IgD-negative memory B cell (primary cell): ENCODE measurements around the gene CCL1. TPM values are rescaled to one million over a fixed set of nuclear protein-coding genes. Genes with fewer than 3 reads are reported as not detected.

Experiments
- H3K27ac Mint-ChIP-seq, 3 donors: one replicate each; pipeline ENCODE4 v1.8.0; 2020 to 2022; ENCODE audit warnings: mild to moderate bottlenecking in 3 of 3, mixed read lengths in 3 of 3, moderate library complexity in 1 of 3
- H3K27me3 Mint-ChIP-seq: one replicate; pipeline ENCODE4 v1.8.0; 2021; ENCODE audit warnings: mixed read lengths
- H3K36me3 Mint-ChIP-seq: one replicate; pipeline ENCODE4 v1.8.0; 2020; ENCODE audit warnings: mild to moderate bottlenecking, mixed read lengths
- H3K4me1 Mint-ChIP-seq, 3 donors: one replicate each; pipeline ENCODE4 v1.8.0; 2020 to 2022; ENCODE audit warnings: mixed read lengths in 3 of 3, mild to moderate bottlenecking in 1 of 3
- H3K4me3 Mint-ChIP-seq, 4 donors: one replicate each; pipeline ENCODE4 v1.8.0; 2020 to 2022; ENCODE audit warnings: mild to moderate bottlenecking in 4 of 4, mixed read lengths in 4 of 4, moderate library complexity in 3 of 4
- H3K9me3 Mint-ChIP-seq, 3 donors: one replicate each; pipeline ENCODE4 v1.8.0; 2020 to 2021; ENCODE audit warnings: mixed read lengths in 3 of 3, mild to moderate bottlenecking in 1 of 3
- polyA plus RNA-seq: library from polyadenylated mRNA; unstranded; fragments of 300-500 nt; fragmentation: Illumina TruSeq; gene quantifications from one replicate; pipeline ENCODE4 v1.2.3, GENCODE V29; 2021

Gene CCL1
- polyA plus RNA-seq, 1 donor from 2014 or later = not detected

DNA sequence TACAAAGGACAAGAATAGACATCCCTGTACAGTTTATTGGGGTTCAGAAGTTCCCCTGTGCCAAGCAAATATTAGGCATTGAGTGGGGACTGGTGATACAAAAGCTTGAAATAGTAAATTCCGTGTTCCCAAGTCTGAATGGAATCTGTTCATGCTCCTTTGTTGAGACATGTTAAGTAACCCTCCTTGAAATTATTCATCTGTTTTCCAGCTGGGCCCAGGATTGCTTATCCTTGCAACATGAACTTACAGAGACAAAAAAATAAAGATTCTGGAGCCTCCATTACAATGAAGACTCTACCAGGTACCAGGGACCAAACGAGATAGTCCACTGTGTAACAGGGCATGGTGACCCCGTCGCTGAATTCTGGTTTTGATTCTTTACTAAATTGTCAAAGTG lies 49.9 kb downstream of the CCL1 start:
- no peaks in the 10 kb centered on the region for H3K9me3 Mint-ChIP-seq
- no peak overlapping the region for H3K4me3 Mint-ChIP-seq
- H3K4me1 Mint-ChIP-seq = peaks cover 0 to 2% (median 0%) of the 10 kb centered on the region in 3 donors
- peaks cover 32% of the 10 kb centered on the region for H3K27me3 Mint-ChIP-seq
- H3K36me3 Mint-ChIP-seq = no peaks in the 10 kb centered on the region
- H3K27ac Mint-ChIP-seq = peak overlapping the region in 1 of 3 donors; percentile 3

DNA sequence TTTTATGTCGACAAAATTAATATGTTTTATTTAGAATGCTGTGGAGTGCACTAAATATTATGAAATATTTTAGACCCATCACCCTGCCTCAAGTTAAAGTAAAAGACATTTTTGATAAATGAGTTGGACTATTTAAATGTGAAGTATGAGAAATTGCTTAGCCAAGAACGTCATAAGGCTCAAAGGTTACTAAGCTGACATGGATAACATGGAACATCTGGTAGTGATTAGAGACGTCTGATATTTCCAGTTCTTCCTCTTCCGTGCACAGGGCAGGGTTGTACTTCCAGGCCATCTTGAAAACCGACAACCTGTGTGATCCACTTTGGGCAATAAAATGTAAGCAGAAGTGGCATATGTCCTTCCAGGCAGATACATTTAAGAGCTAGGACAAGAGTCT lies 51.0 kb downstream of the CCL1 start:
- Mint-ChIP-seq H3K27me3 (peaks cover 32% of the 10 kb centered on the region), H3K4me3 (no peak overlapping the region), H3K27ac (no peak overlapping the region), H3K9me3 (no peaks in the 10 kb centered on the region), H3K36me3 (no peaks in the 10 kb centered on the region), H3K4me1 (peaks cover 0 to 2% (median 0%) of the 10 kb centered on the region in 3 donors)

DNA sequence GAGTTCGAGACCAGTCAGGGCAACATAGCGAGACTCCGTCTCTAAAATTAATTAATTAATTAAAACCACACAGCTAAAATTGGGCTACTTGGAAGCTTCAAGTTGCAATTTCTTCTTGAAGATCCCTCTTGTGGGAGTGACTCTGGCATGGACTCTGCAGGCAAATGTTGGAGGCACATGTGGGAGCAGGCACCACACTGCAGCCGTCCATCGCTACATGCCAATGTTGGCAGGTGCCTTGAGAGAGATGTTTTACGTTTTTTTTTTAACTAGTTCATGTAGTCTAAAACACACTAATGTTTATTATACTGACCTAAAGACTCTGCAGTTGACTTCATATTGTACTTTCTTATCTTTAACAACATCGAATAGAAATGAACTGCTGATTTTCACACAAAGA lies 51.7 kb downstream of the CCL1 start:
- Mint-ChIP-seq H3K27me3 (peaks cover 29% of the 10 kb centered on the region), H3K9me3 (no peaks in the 10 kb centered on the region)

More for the DNA sequence above, 51.7 kb downstream of the CCL1 start:
- peaks cover 0 to 2% (median 0%) of the 10 kb centered on the region in 3 donors for H3K4me1 Mint-ChIP-seq
- no peak overlapping the region for H3K27ac Mint-ChIP-seq
- H3K36me3 Mint-ChIP-seq = no peaks in the 10 kb centered on the region
- no peak overlapping the region for H3K4me3 Mint-ChIP-seq

Other genes with a start within 250 kb of the CCL1 start
- not detected for gene CCL2, start 107.9 kb downstream of the CCL1 start, polyA plus RNA-seq
- not detected for gene CCL7, start 93.0 kb downstream of the CCL1 start, polyA plus RNA-seq
- not detected for gene CCL11, start 77.5 kb downstream of the CCL1 start, polyA plus RNA-seq
- not detected for gene CCL8, start 43.8 kb downstream of the CCL1 start, polyA plus RNA-seq
- not detected for gene CCL13, start 6.8 kb downstream of the CCL1 start, polyA plus RNA-seq
- gene TMEM132E, start 216.3 kb upstream of the CCL1 start, polyA plus RNA-seq = 0.19 TPM